GM23338 (cell line): ENCODE results near the gene HHAT. TPM values are rescaled to one million over a fixed set of nuclear protein-coding genes. Genes with fewer than 3 reads are reported as not detected.

ENCODE experiments used
- ATAC-seq: fragments of 200-7000 bp; cut with Tn5 transposase; 3 replicates; pipeline ENCODE4 v1.9.1; 2020
- DNase-seq: peaks from one replicate; pipeline ENCODE4 v3.0.0-alpha.2; 2015; ENCODE audit warnings: low spot score
- H2AFZ ChIP-seq: fragments of 200-600 bp; sonication (generic); 2 replicates; pipeline ENCODE4 v1.8.0; 2016; ENCODE audit warnings: antibody characterized with exemption, mild to moderate bottlenecking, moderate library complexity
- H3F3A ChIP-seq: fragments of 200-600 bp; sonication (generic); replicated peaks from 2 replicates; pipeline ENCODE4 v1.8.0; 2017; ENCODE audit warnings: antibody characterized with exemption, mixed run types, low read depth
- H3K27ac ChIP-seq: fragments of 200-600 bp; sonication (generic); 2 replicates; pipeline ENCODE4 v1.6.1; 2016; ENCODE audit warnings: low read depth
- H3K27me3 ChIP-seq: fragments of 200-600 bp; sonication (generic); 2 replicates; pipeline ENCODE4 v1.8.0; 2016; ENCODE audit warnings: mild to moderate bottlenecking, mixed run types, moderate library complexity; ENCODE audit not compliant: insufficient read depth
- H3K36me3 ChIP-seq: fragments of 200-600 bp; sonication (generic); 2 replicates; pipeline ENCODE4 v1.8.0; 2016; ENCODE audit warnings: mild to moderate bottlenecking; ENCODE audit not compliant: insufficient read depth
- H3K4me1 ChIP-seq: fragments of 200-600 bp; sonication (generic); 2 replicates; pipeline ENCODE4 v1.8.0; 2016; ENCODE audit warnings: mild to moderate bottlenecking, moderate library complexity; ENCODE audit not compliant: insufficient read depth
- H3K4me2 ChIP-seq: fragments of 200-600 bp; sonication (generic); 2 replicates; pipeline ENCODE4 v1.7.1; 2017; ENCODE audit warnings: mixed run types
- H3K4me3 ChIP-seq: fragments of 200-600 bp; sonication (generic); 2 replicates; pipeline ENCODE4 v1.6.1; 2016; ENCODE audit warnings: mixed run types
- H3K79me2 ChIP-seq: fragments of 200-600 bp; sonication (generic); replicated peaks from 2 replicates; pipeline ENCODE4 v1.8.0; 2017; ENCODE audit warnings: mild to moderate bottlenecking; ENCODE audit not compliant: insufficient read depth
- H3K9me2 ChIP-seq: fragments of 200-600 bp; sonication (generic); 2 replicates; pipeline ENCODE4 v1.8.0; 2017; ENCODE audit not compliant: insufficient read depth
- H4K20me1 ChIP-seq: fragments of 200-600 bp; sonication (generic); replicated peaks from 2 replicates; pipeline ENCODE4 v1.8.0; 2017; ENCODE audit warnings: mild to moderate bottlenecking; ENCODE audit not compliant: insufficient read depth
- H3K27ac Mint-ChIP-seq: 2 replicates; pipeline ENCODE4 v1.8.0; 2020; ENCODE audit warnings: inconsistent platforms, mild to moderate bottlenecking, moderate library complexity, mixed read lengths
- H3K27me3 Mint-ChIP-seq: 3 replicates; pipeline ENCODE4 v1.8.0; 2022; ENCODE audit warnings: low read depth, mild to moderate bottlenecking, moderate library complexity, mixed read lengths, inconsistent platforms; ENCODE audit not compliant: insufficient read depth, poor library complexity
- H3K36me3 Mint-ChIP-seq: 3 replicates; pipeline ENCODE4 v1.8.0; 2021; ENCODE audit warnings: low read depth, mild to moderate bottlenecking, inconsistent platforms, moderate library complexity, mixed read lengths
- H3K4me1 Mint-ChIP-seq: 3 replicates; pipeline ENCODE4 v1.8.0; 2020; ENCODE audit warnings: mild to moderate bottlenecking, inconsistent platforms, mixed read lengths
- H3K4me3 Mint-ChIP-seq: 3 replicates; pipeline ENCODE4 v1.8.0; 2021; ENCODE audit warnings: moderate library complexity, mild to moderate bottlenecking, inconsistent platforms, mixed read lengths
- H3K9me3 Mint-ChIP-seq: 3 replicates; pipeline ENCODE4 v1.8.0; 2020; ENCODE audit warnings: moderate library complexity, mild to moderate bottlenecking, inconsistent platforms, mixed read lengths
- CREB1 ChIP-seq: fragments of 250-450 bp; sonication (Bioruptor Pico); IDR thresholded peaks from 2 replicates; pipeline ENCODE4 v1.5.0; 2020; ENCODE audit warnings: low read depth, mild to moderate bottlenecking, moderate library complexity
- CTCF ChIP-seq, 2 experiments: fragments of 200-600 bp in 1 of 2; sonication (generic) in 1 of 2; conservative IDR thresholded peaks; 2 replicates each; pipeline versions ENCODE4 v1.5.1 to v1.6.1; 2016 to 2017; ENCODE audit warnings: antibody characterized with exemption in 2 of 2, low read depth in 2 of 2, mild to moderate bottlenecking in 2 of 2, moderate library complexity in 1 of 2
- ETS1 ChIP-seq: IDR thresholded peaks from 2 replicates; pipeline ENCODE4 v1.6.1; 2016; ENCODE audit warnings: antibody characterized with exemption
- EZH2 ChIP-seq: fragments of 200-600 bp; sonication (generic); IDR thresholded peaks from one replicate; pipeline ENCODE4 v1.8.0; 2017; ENCODE audit warnings: antibody characterized with exemption, mild to moderate bottlenecking, low read depth; ENCODE audit not compliant: unreplicated experiment
- EZH2phosphoT487 ChIP-seq: fragments of 200-600 bp; sonication (generic); IDR thresholded peaks from one replicate; pipeline ENCODE4 v1.8.1; 2018; ENCODE audit warnings: antibody characterized with exemption; ENCODE audit not compliant: unreplicated experiment
- JUNB ChIP-seq: IDR thresholded peaks from one replicate; pipeline ENCODE4 v1.6.1; 2016; ENCODE audit warnings: antibody characterized with exemption; ENCODE audit not compliant: unreplicated experiment
- NANOG ChIP-seq: IDR thresholded peaks from 2 replicates; pipeline ENCODE4 v1.6.1; 2016; ENCODE audit warnings: antibody characterized with exemption, borderline replicate concordance
- POLR2AphosphoS5 ChIP-seq: IDR thresholded peaks from 2 replicates; pipeline ENCODE4 v1.6.1; 2016; ENCODE audit warnings: antibody characterized with exemption, low read depth
- REST ChIP-seq: IDR thresholded peaks from one replicate; pipeline ENCODE4 v1.6.1; 2018; ENCODE audit warnings: antibody characterized with exemption; ENCODE audit not compliant: unreplicated experiment
- STAT1 ChIP-seq: IDR thresholded peaks from one replicate; pipeline ENCODE4 v1.6.1; 2016; ENCODE audit warnings: antibody characterized with exemption; ENCODE audit not compliant: unreplicated experiment
- ZNF114 ChIP-seq: fragments of 250-450 bp; sonication (Bioruptor Pico); IDR thresholded peaks from 2 replicates; pipeline ENCODE4 v1.5.0; 2020; ENCODE audit warnings: mild to moderate bottlenecking, moderate library complexity
- ZNF331 ChIP-seq: fragments of 250-450 bp; sonication (Bioruptor Pico); IDR thresholded peaks from 2 replicates; pipeline ENCODE4 v1.5.0; 2020; ENCODE audit warnings: low read depth, mild to moderate bottlenecking, moderate library complexity
- ZNF462 ChIP-seq: fragments of 250-450 bp; sonication (Bioruptor Pico); IDR thresholded peaks from 2 replicates; pipeline ENCODE4 v1.5.0; 2020; ENCODE audit warnings: mild to moderate bottlenecking, moderate library complexity
- polyA plus RNA-seq: library from polyadenylated mRNA; unstranded; fragments of >200 nt; fragmentation: Nextera tagmentation; extraction: Ambion mirVana; gene quantifications from 2 replicates; pipeline ENCODE4 v1.2.1, GENCODE V29; 2016
- total RNA-seq: library from RNA; depleted of rRNA; stranded (reverse); fragments of >200 nt; shearing (Covaris generic); gene quantifications from 2 replicates; pipeline ENCODE4 v1.2.3, GENCODE V29; 2014

HHAT gene
- total and polyA plus RNA-seq, 2 experiments from 2014 or later: 0.11 to 0.66 TPM

GRCh38 chr1:210402560-210402959 is 73.9 kb downstream of the HHAT start:
- H3K4me3 Mint-ChIP-seq: no peak overlapping the region
- ATAC-seq (no peak), DNase-seq (no peak)
- H3F3A ChIP-seq: no peaks in the 10 kb centered on the region
- H3K36me3 ChIP-seq: no peaks in the 10 kb centered on the region
- H3K9me2 ChIP-seq: no peaks in the 10 kb centered on the region
- no peaks in the 10 kb centered on the region for H3K27me3 ChIP-seq
- no peaks in the 10 kb centered on the region; the same call in 2 of the 3 replicates for H3K9me3 Mint-ChIP-seq
- H3K4me1 Mint-ChIP-seq: peaks cover 35% of the 10 kb centered on the region
- H3K36me3 Mint-ChIP-seq: no peaks in the 10 kb centered on the region
- H3K4me1 ChIP-seq: peaks cover 19% of the 10 kb centered on the region
- H4K20me1 ChIP-seq: no peaks in the 10 kb centered on the region
- no peak overlapping the region for H3K4me3 ChIP-seq
- no peak overlapping the region for H3K27ac Mint-ChIP-seq
- H3K79me2 ChIP-seq: no peaks in the 10 kb centered on the region
- no peak overlapping the region for H3K4me2 ChIP-seq
- H2AFZ ChIP-seq: no peak overlapping the region
- H3K27ac ChIP-seq: no peak overlapping the region
- no peaks in the 10 kb centered on the region for H3K27me3 Mint-ChIP-seq
- TF ChIP-seq JUNB: no peak
- no peak for TF ChIP-seq CREB1 (CRISPR knock-in tag)
- no peak for TF ChIP-seq POLR2AphosphoS5
- TF ChIP-seq NANOG: no peak
- no peak for TF ChIP-seq ZNF114 (CRISPR knock-in tag)
- TF ChIP-seq ZNF331 (CRISPR knock-in tag): no peak
- no peak for TF ChIP-seq ETS1
- no peak for TF ChIP-seq REST
- no peak for TF ChIP-seq CTCF (conservative IDR thresholded peaks at IDR 0.05; ENCODE audit: low read depth in 2 of 2)
- no peak for TF ChIP-seq STAT1
- TF ChIP-seq ZNF462 (CRISPR knock-in tag): no peak
- no peak for TF ChIP-seq EZH2phosphoT487
- TF ChIP-seq EZH2: no peak
